NCI-H69 (cell line): ENCODE measurements around the gene FFAR4.
A peak's percentile ranks its signal among the peaks of the same experiment; 100 is the strongest.

Source experiments
- DNase-seq: peaks from one replicate; lab custom pipeline; 2025; lab: John Stamatoyannopoulos, UW

Gene FFAR4

GRCh38 chr10:93600446-93601145, 34.1 kb downstream of the FFAR4 start:
- DNase-seq: peak; percentile 28

- peak; percentile 28 for DNase-seq
Observed at GRCh38 chr10:93601146-93601773, 34.8 kb downstream of the FFAR4 start, which contains the start of gene RBP4. TSS of gene RBP4 (minus strand) at chr10:93601235. CDS start at chr10:93601028, 207 bp downstream.

GRCh38 chr10:93601774-93602162, 35.3 kb downstream of the FFAR4 start:
- DNase-seq: no peak

GRCh38 chr10:93603023-93603422, 36.6 kb downstream of the FFAR4 start:
- no peak for DNase-seq

- DNase-seq: peak; percentile 68
Observed at GRCh38 chr10:93604146-93604545, 37.7 kb downstream of the FFAR4 start.

- DNase-seq: no peak
Observed at GRCh38 chr10:93608421-93608820, 42.0 kb downstream of the FFAR4 start.

GRCh38 chr10:93612311-93612710, 45.8 kb downstream of the FFAR4 start, which contains the start of gene PDE6C:
TSS of gene PDE6C (plus strand) at chr10:93612537. CDS start at chr10:93612726, 189 bp downstream.
- no peak for DNase-seq

- no peak for DNase-seq
Observed at GRCh38 chr10:93613126-93613525, 46.7 kb downstream of the FFAR4 start.

GRCh38 chr10:93614101-93614825, 47.8 kb downstream of the FFAR4 start:
- DNase-seq: no peak

- no peak for DNase-seq
Observed at GRCh38 chr10:93615576-93616235, 49.2 kb downstream of the FFAR4 start.

- no peak for DNase-seq
Observed at GRCh38 chr10:93620925-93621324, 54.5 kb downstream of the FFAR4 start.

- DNase-seq: no peak
Observed at GRCh38 chr10:93622942-93623341, 56.5 kb downstream of the FFAR4 start.

- DNase-seq: no peak
Observed at GRCh38 chr10:93628858-93629257, 62.4 kb downstream of the FFAR4 start.

- DNase-seq: no peak
Observed at GRCh38 chr10:93629647-93630305, 63.3 kb downstream of the FFAR4 start.

- DNase-seq: peak; percentile 54
Observed at GRCh38 chr10:93630625-93631557, 64.4 kb downstream of the FFAR4 start.
